ENCODE results near the gene HK1. TPM values are rescaled to one million over a fixed set of nuclear protein-coding genes. Genes with fewer than 3 reads are reported as not detected.

Gene HK1
- total and polyA plus RNA-seq, 2 donors (not counting 1 experiment from before 2014, with no cell fraction given): 24.7 to 40.8 TPM

DNA sequence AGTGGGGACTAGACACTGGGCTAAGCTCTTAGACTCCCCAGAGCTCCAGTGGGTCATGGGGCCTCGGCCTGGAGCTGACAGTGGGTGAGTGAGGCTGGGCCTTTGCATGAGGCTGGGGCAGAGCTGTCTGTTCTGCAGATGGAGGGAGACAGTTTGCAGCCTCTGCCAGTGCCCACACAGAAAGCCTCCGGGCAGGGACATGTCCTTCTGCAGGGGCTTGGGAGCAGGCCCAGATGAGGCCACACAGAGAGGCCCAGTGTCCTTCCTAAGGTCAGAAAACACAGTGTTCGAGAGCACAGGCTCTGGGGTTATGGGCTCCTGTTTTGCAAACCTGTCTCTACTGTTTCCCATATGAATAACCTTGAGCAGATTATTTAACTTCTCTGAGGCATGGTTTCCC lies 25.1 kb upstream of the HK1 start:
- POLR2A ChIA-PET: no interaction called here
- 87% methylated on average over 3 of the region's 3 CpGs for WGBS (ENCODE audit: insufficient coverage)
- Mint-ChIP-seq H3K9me3 (ENCODE audit: insufficient read depth) (no peaks in the 10 kb centered on the region), H3K4me3 (no peak overlapping the region), H3K4me1 (no peaks in the 10 kb centered on the region), H3K27ac (no peak overlapping the region), H3K27me3 (no peaks in the 10 kb centered on the region)
- Histone ChIP-seq H3K79me2 (ENCODE audit: control insufficient read depth, insufficient read depth, low read length) (no peaks in the 10 kb centered on the region), H3K9me3 (ENCODE audit: control extremely low read depth in 1 of 3, control insufficient read depth in 2 of 3, insufficient read depth in 1 of 3, low read length in 2 of 3) (no peaks in the 10 kb centered on the region), H3K27ac (ENCODE audit: low read length in 2 of 2) (no peak overlapping the region), H4K20me1 (ENCODE audit: control insufficient read depth, insufficient read depth, low read length, poor library complexity, severe bottlenecking) (no peaks in the 10 kb centered on the region), H2AFZ (ENCODE audit: insufficient read depth, low read depth, low read length, poor library complexity, severe bottlenecking) (no peak overlapping the region), H3K4me3 (ENCODE audit: control extremely low read depth in 1 of 5, extremely low read depth in 1 of 5, insufficient read depth in 1 of 5, low read depth in 2 of 5, low read length in 4 of 5) (no peak overlapping the region), H3K4me1 (ENCODE audit: control insufficient read depth in 2 of 2, insufficient read depth in 2 of 2, low read length in 2 of 2) (no peaks in the 10 kb centered on the region), H3K4me2 (replicated peaks; ENCODE audit: low read depth, low read length, poor library complexity, severe bottlenecking) (no peak overlapping the region), H3K9ac (ENCODE audit: low read length) (no peak overlapping the region), H3K36me3 (replicated peaks in 1 of 2; ENCODE audit: control extremely low read depth in 1 of 2, control insufficient read depth in 1 of 2, extremely low read depth in 1 of 2, insufficient read depth in 2 of 2, low read length in 1 of 2) (no peaks in the 10 kb centered on the region), H3K27me3 (replicated peaks in 1 of 4; ENCODE audit: control extremely low read depth in 1 of 4, control insufficient read depth in 3 of 4, insufficient read depth in 4 of 4, low read length in 3 of 4) (no peaks in the 10 kb centered on the region)
- DNase-seq: no peak
- no peak for ATAC-seq (ENCODE audit: low read depth)
- CTCF ChIA-PET: interaction anchor here (0.9 to 1.5 kb wide), 2 partner anchors 11 to 14 kb away, joined by 3 read pairs; no protein-coding TSS in a partner anchor
- TF ChIP-seq EZH2 (IDR thresholded peaks at IDR 0.05; ENCODE audit: borderline replicate concordance, insufficient read depth, low read depth, low read length, poor library complexity, severe bottlenecking): no peak
- TF ChIP-seq, protein P1, sequence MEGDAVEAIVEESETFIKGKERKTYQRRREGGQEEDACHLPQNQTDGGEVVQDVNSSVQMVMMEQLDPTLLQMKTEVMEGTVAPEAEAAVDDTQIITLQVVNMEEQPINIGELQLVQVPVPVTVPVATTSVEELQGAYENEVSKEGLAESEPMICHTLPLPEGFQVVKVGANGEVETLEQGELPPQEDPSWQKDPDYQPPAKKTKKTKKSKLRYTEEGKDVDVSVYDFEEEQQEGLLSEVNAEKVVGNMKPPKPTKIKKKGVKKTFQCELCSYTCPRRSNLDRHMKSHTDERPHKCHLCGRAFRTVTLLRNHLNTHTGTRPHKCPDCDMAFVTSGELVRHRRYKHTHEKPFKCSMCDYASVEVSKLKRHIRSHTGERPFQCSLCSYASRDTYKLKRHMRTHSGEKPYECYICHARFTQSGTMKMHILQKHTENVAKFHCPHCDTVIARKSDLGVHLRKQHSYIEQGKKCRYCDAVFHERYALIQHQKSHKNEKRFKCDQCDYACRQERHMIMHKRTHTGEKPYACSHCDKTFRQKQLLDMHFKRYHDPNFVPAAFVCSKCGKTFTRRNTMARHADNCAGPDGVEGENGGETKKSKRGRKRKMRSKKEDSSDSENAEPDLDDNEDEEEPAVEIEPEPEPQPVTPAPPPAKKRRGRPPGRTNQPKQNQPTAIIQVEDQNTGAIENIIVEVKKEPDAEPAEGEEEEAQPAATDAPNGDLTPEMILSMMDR (IDR thresholded peaks at IDR 0.05): no peak
- intact Hi-C loops (cut with micrococcal nuclease): no loop called here

DNA sequence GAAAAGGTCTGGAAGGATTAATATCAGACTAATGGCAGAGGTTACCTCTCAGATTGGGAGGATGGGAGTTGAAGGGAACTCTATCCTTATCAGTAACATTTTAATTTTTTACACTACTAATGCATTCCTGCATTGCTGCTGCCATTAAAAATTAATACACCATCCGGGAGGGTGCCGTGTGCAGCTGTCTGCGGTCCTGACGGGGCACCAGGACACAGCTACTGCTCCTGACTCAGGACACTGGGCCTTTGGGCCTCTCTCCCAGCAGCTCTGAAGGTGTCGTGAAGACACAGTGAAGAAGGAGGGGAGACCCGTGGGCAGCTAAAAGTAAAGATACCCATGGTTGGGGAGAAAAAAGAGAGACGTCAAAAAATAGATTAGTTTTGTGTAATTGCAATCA lies 23.4 kb upstream of the HK1 start:
- no peak overlapping the region for H3K27ac Mint-ChIP-seq
- CTCF ChIA-PET: no interaction called here
- 82% methylated on average over 4 of the region's 7 CpGs for WGBS (ENCODE audit: insufficient coverage)

More for the DNA sequence above, 23.4 kb upstream of the HK1 start:
- no peaks in the 10 kb centered on the region for H3K4me1 ChIP-seq (ENCODE audit: control insufficient read depth in 2 of 2, insufficient read depth in 2 of 2, low read length in 2 of 2)
- DNase-seq (no peak), ATAC-seq (ENCODE audit: low read depth) (no peak)
- H3K36me3 ChIP-seq (replicated peaks in 1 of 2; ENCODE audit: control extremely low read depth in 1 of 2, control insufficient read depth in 1 of 2, extremely low read depth in 1 of 2, insufficient read depth in 2 of 2, low read length in 1 of 2): no peaks in the 10 kb centered on the region
- no peak for TF ChIP-seq EZH2 (IDR thresholded peaks at IDR 0.05; ENCODE audit: borderline replicate concordance, insufficient read depth, low read depth, low read length, poor library complexity, severe bottlenecking)
- TF ChIP-seq, protein P1 (IDR thresholded peaks at IDR 0.05): no peak
- POLR2A ChIA-PET: no interaction called here
- H3K4me3 ChIP-seq (ENCODE audit: control extremely low read depth in 1 of 5, extremely low read depth in 1 of 5, insufficient read depth in 1 of 5, low read depth in 2 of 5, low read length in 4 of 5): no peak overlapping the region
- Mint-ChIP-seq H3K9me3 (ENCODE audit: insufficient read depth) (peaks cover 4% of the 10 kb centered on the region), H3K4me3 (no peak overlapping the region), H3K27me3 (no peaks in the 10 kb centered on the region), H3K4me1 (no peaks in the 10 kb centered on the region)
- H3K4me2 ChIP-seq (replicated peaks; ENCODE audit: low read depth, low read length, poor library complexity, severe bottlenecking): no peak overlapping the region
- H3K9me3 ChIP-seq (ENCODE audit: control extremely low read depth in 1 of 3, control insufficient read depth in 2 of 3, insufficient read depth in 1 of 3, low read length in 2 of 3): peaks cover 0 to 7% (median 3%) of the 10 kb centered on the region in 3 donors
- H3K79me2 ChIP-seq (ENCODE audit: control insufficient read depth, insufficient read depth, low read length): no peaks in the 10 kb centered on the region
- no peak overlapping the region for H3K27ac ChIP-seq (ENCODE audit: low read length in 2 of 2)
- no peaks in the 10 kb centered on the region for H4K20me1 ChIP-seq (ENCODE audit: control insufficient read depth, insufficient read depth, low read length, poor library complexity, severe bottlenecking)
- H3K9ac ChIP-seq (ENCODE audit: low read length): no peak overlapping the region
- intact Hi-C loops (cut with micrococcal nuclease): no loop called here
- no peaks in the 10 kb centered on the region for H3K27me3 ChIP-seq (replicated peaks in 1 of 4; ENCODE audit: control extremely low read depth in 1 of 4, control insufficient read depth in 3 of 4, insufficient read depth in 4 of 4, low read length in 3 of 4)
- no peak overlapping the region for H2AFZ ChIP-seq (ENCODE audit: insufficient read depth, low read depth, low read length, poor library complexity, severe bottlenecking)
